ENCODE results near the gene HLA-DRB1. TPM values are rescaled to one million over a fixed set of nuclear protein-coding genes. Genes with fewer than 3 reads are reported as not detected.
A peak's percentile ranks its signal among the peaks of the same experiment; 100 is the strongest.

HLA-DRB1 gene
- total and polyA plus RNA-seq, 5 donors from 2014 or later, result 95.6 to 306 (median 238) TPM

DNA sequence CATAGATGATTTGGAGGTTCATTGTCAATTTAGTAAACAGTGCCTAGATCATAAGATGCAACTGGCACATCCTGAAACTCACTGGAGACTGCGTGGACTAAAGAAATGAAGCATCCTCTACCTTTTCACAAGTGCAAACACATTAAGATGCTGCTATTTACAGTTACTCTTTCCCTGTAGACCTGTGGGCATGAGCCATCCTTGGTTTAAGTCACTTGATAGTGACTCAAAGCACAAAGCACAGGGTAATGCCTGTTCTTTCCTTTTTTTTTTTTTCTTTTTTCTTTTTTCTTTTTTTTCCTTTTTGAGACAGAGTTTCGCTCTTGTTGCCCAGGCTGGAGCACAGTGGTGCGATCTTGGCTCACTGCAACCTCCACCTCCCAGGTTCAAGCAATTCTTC, 37.6 kb upstream of the HLA-DRB1 start:
- Histone ChIP-seq H3K4me1 (ENCODE audit: control insufficient read depth, insufficient read depth, low read length, poor library complexity, severe bottlenecking) (peaks cover 25% of the 10 kb centered on the region), H3K36me3 (ENCODE audit: control insufficient read depth, insufficient read depth, low read length) (no peaks in the 10 kb centered on the region), H3K4me3 (ENCODE audit: low read depth, low read length) (peak overlapping the region; percentile 7), H3K27me3 (ENCODE audit: control insufficient read depth, insufficient read depth, low read length) (no peaks in the 10 kb centered on the region), H3K27ac (ENCODE audit: insufficient read depth, low read length, poor library complexity, severe bottlenecking) (peak overlapping the region; percentile 33), H3K9me3 (ENCODE audit: control insufficient read depth in 2 of 2, low read length in 2 of 2) (no peaks in the 10 kb centered on the region)
- DNase-seq (no peak), ATAC-seq (ENCODE audit: low read depth in 2 of 2) (no peak)
- Mint-ChIP-seq H3K27me3 (peaks cover 4% of the 10 kb centered on the region), H3K4me1 (peaks cover 18 to 54% (median 39%) of the 10 kb centered on the region in 4 donors), H3K27ac (peak overlapping the region in 1 of 3 donors; percentile 90), H3K36me3 (no peaks in the 10 kb centered on the region), H3K9me3 (peaks cover 0 to 3% (median 0%) of the 10 kb centered on the region in 7 donors), H3K4me3 (no peak overlapping the region)

DNA sequence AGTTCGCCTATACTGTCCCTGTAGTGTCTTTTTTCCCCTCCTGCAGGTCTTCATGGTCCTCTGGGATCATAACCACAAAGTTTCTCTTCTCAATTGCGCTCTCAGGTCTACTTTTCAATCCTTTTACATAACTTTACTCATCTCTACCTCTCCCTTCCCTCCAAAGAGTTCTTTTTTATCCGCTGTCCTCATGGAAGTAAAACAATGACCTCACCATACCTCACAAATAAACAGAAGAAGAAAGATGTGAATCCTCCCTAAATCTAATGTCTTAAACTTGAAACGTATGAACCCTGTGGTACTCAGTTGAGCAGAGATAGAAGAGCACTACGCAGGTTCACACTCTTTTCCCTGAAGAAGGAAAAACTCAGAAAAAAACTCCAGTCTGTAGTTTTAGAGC, 35.5 kb upstream of the HLA-DRB1 start:
- Histone ChIP-seq H3K4me3 (ENCODE audit: low read depth, low read length) (no peak overlapping the region), H3K9me3 (ENCODE audit: control insufficient read depth in 2 of 2, low read length in 2 of 2) (no peaks in the 10 kb centered on the region), H3K27ac (ENCODE audit: insufficient read depth, low read length, poor library complexity, severe bottlenecking) (peak overlapping the region; percentile 98), H3K36me3 (ENCODE audit: control insufficient read depth, insufficient read depth, low read length) (no peaks in the 10 kb centered on the region), H3K27me3 (ENCODE audit: control insufficient read depth, insufficient read depth, low read length) (no peaks in the 10 kb centered on the region), H3K4me1 (ENCODE audit: control insufficient read depth, insufficient read depth, low read length, poor library complexity, severe bottlenecking) (peaks cover 38% of the 10 kb centered on the region)
- ATAC-seq (ENCODE audit: low read depth in 2 of 2), result no peak
- peaks cover 18 to 67% (median 50%) of the 10 kb centered on the region in 4 donors for H3K4me1 Mint-ChIP-seq
- no peaks in the 10 kb centered on the region for H3K9me3 Mint-ChIP-seq
- peak overlapping the region; percentile 76 to 98 (median 94) for H3K27ac Mint-ChIP-seq
- DNase-seq, result no peak
- peaks cover 4% of the 10 kb centered on the region for H3K27me3 Mint-ChIP-seq
- peak overlapping the region in 1 of 4 donors; percentile 39 for H3K4me3 Mint-ChIP-seq
- no peaks in the 10 kb centered on the region for H3K36me3 Mint-ChIP-seq

DNA sequence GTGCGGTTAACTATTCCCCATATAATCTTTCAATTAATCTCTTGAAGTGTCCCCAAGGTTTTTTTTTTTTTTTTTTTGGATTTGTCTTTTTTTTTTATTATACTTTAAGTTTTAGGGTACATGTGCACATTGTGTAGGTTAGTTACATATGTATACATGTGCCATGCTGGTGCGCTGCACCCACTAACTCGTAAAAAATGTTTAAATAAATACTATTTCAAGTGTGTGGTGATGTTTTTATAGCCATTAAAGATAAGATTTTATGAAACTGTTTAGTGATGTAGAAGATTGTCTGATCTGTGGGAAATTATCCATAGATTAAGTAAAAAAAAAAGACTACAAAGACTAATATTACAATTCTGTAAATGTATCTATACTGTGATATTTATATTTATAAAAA, 34.9 kb upstream of the HLA-DRB1 start:
- peak overlapping the region; percentile 98 for H3K27ac ChIP-seq (ENCODE audit: insufficient read depth, low read length, poor library complexity, severe bottlenecking)
- no peaks in the 10 kb centered on the region for H3K9me3 ChIP-seq (ENCODE audit: control insufficient read depth in 2 of 2, low read length in 2 of 2)
- H3K4me3 Mint-ChIP-seq, result peak overlapping the region in 1 of 4 donors; percentile 39
- DNase-seq (no peak), ATAC-seq (ENCODE audit: low read depth in 2 of 2) (no peak)
- H3K4me3 ChIP-seq (ENCODE audit: low read depth, low read length), result peak overlapping the region; percentile 57
- peak overlapping the region in 2 of 3 donors; percentile 98 to 99 for H3K27ac Mint-ChIP-seq
- H3K4me1 Mint-ChIP-seq, result peaks cover 18 to 67% (median 51%) of the 10 kb centered on the region in 4 donors
- H3K27me3 Mint-ChIP-seq, result peaks cover 4% of the 10 kb centered on the region
- H3K9me3 Mint-ChIP-seq, result no peaks in the 10 kb centered on the region
- no peaks in the 10 kb centered on the region for H3K36me3 ChIP-seq (ENCODE audit: control insufficient read depth, insufficient read depth, low read length)
- H3K27me3 ChIP-seq (ENCODE audit: control insufficient read depth, insufficient read depth, low read length), result no peaks in the 10 kb centered on the region
- H3K4me1 ChIP-seq (ENCODE audit: control insufficient read depth, insufficient read depth, low read length, poor library complexity, severe bottlenecking), result peaks cover 38% of the 10 kb centered on the region
- no peaks in the 10 kb centered on the region for H3K36me3 Mint-ChIP-seq

GRCh38 chr6:32623693-32624092, 34.0 kb upstream of the HLA-DRB1 start:
- ATAC-seq (ENCODE audit: low read depth in 2 of 2) (no peak), DNase-seq (peak in 1 of 3 donors; percentile 50)
- H3K4me1 Mint-ChIP-seq, result peaks cover 18 to 67% (median 52%) of the 10 kb centered on the region in 4 donors
- no peaks in the 10 kb centered on the region for H3K9me3 Mint-ChIP-seq
- no peaks in the 10 kb centered on the region for H3K27me3 ChIP-seq (ENCODE audit: control insufficient read depth, insufficient read depth, low read length)
- peak overlapping the region; percentile 43 to 99 (median 98) for H3K27ac Mint-ChIP-seq
- H3K4me3 ChIP-seq (ENCODE audit: low read depth, low read length), result peak overlapping the region; percentile 57
- H3K36me3 ChIP-seq (ENCODE audit: control insufficient read depth, insufficient read depth, low read length), result no peaks in the 10 kb centered on the region
- H3K4me1 ChIP-seq (ENCODE audit: control insufficient read depth, insufficient read depth, low read length, poor library complexity, severe bottlenecking), result peaks cover 38% of the 10 kb centered on the region
- H3K27ac ChIP-seq (ENCODE audit: insufficient read depth, low read length, poor library complexity, severe bottlenecking), result peak overlapping the region; percentile 98
- peak overlapping the region in 3 of 4 donors; percentile 24 to 53 (median 31) for H3K4me3 Mint-ChIP-seq
- H3K9me3 ChIP-seq (ENCODE audit: control insufficient read depth in 2 of 2, low read length in 2 of 2), result no peaks in the 10 kb centered on the region
- no peaks in the 10 kb centered on the region for H3K36me3 Mint-ChIP-seq
- H3K27me3 Mint-ChIP-seq, result peaks cover 4% of the 10 kb centered on the region

GRCh38 chr6:32622545-32623401, 33.1 kb upstream of the HLA-DRB1 start:
- Mint-ChIP-seq H3K4me3 (peak overlapping the region; percentile 51 to 77 (median 56)), H3K27me3 (peaks cover 4% of the 10 kb centered on the region), H3K4me1 (peaks cover 10 to 60% (median 46%) of the 10 kb centered on the region in 4 donors), H3K36me3 (no peaks in the 10 kb centered on the region), H3K27ac (peak overlapping the region; percentile 95 to 99 (median 98)), H3K9me3 (peaks cover 0 to 5% (median 0%) of the 10 kb centered on the region in 7 donors)
- peak overlapping the region; percentile 57 for H3K4me3 ChIP-seq (ENCODE audit: low read depth, low read length)
- peak; percentile 50 to 95 (median 91) for DNase-seq
- H3K27ac ChIP-seq (ENCODE audit: insufficient read depth, low read length, poor library complexity, severe bottlenecking), result peak overlapping the region; percentile 98
- no peaks in the 10 kb centered on the region for H3K36me3 ChIP-seq (ENCODE audit: control insufficient read depth, insufficient read depth, low read length)
- H3K9me3 ChIP-seq (ENCODE audit: control insufficient read depth in 2 of 2, low read length in 2 of 2), result no peaks in the 10 kb centered on the region
- no peaks in the 10 kb centered on the region for H3K27me3 ChIP-seq (ENCODE audit: control insufficient read depth, insufficient read depth, low read length)
- ATAC-seq (ENCODE audit: low read depth in 2 of 2), result peak; percentile 88 to 91
- H3K4me1 ChIP-seq (ENCODE audit: control insufficient read depth, insufficient read depth, low read length, poor library complexity, severe bottlenecking), result peaks cover 35% of the 10 kb centered on the region

DNA sequence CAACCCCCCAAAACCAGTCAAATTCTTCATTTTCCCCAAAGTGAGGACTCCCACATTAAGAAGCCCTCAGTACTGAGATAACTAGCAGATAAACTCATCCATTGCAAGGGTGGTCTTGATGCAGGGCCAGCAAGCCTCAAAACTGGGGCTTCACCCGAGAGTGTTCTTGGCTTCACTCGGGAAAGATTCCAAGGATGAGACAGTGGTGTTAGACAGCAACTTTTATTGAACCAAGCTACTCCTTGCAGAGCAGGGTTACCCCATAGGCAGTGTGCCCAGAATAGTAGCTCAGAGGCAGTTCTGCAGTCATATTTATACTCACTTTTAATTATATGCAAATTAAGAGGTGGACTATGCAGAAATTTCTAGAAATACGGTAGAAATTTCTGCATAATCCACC, 31.7 kb upstream of the HLA-DRB1 start:
- peaks cover 14 to 50% (median 39%) of the 10 kb centered on the region in 4 donors for H3K4me1 Mint-ChIP-seq
- Histone ChIP-seq H3K4me3 (ENCODE audit: low read depth, low read length) (no peak overlapping the region), H3K36me3 (ENCODE audit: control insufficient read depth, insufficient read depth, low read length) (no peaks in the 10 kb centered on the region), H3K27me3 (ENCODE audit: control insufficient read depth, insufficient read depth, low read length) (no peaks in the 10 kb centered on the region), H3K4me1 (ENCODE audit: control insufficient read depth, insufficient read depth, low read length, poor library complexity, severe bottlenecking) (peaks cover 31% of the 10 kb centered on the region), H3K9me3 (ENCODE audit: control insufficient read depth in 2 of 2, low read length in 2 of 2) (no peaks in the 10 kb centered on the region), H3K27ac (ENCODE audit: insufficient read depth, low read length, poor library complexity, severe bottlenecking) (peak overlapping the region; percentile 98)
- peak overlapping the region in 1 of 3 donors; percentile 98 for H3K27ac Mint-ChIP-seq
- no peaks in the 10 kb centered on the region for H3K27me3 Mint-ChIP-seq
- H3K36me3 Mint-ChIP-seq, result no peaks in the 10 kb centered on the region
- peak overlapping the region in 1 of 4 donors; percentile 51 for H3K4me3 Mint-ChIP-seq
- peaks cover 0 to 6% (median 0%) of the 10 kb centered on the region in 7 donors for H3K9me3 Mint-ChIP-seq
- ATAC-seq (ENCODE audit: low read depth in 2 of 2), result no peak
- no peak for DNase-seq

DNA sequence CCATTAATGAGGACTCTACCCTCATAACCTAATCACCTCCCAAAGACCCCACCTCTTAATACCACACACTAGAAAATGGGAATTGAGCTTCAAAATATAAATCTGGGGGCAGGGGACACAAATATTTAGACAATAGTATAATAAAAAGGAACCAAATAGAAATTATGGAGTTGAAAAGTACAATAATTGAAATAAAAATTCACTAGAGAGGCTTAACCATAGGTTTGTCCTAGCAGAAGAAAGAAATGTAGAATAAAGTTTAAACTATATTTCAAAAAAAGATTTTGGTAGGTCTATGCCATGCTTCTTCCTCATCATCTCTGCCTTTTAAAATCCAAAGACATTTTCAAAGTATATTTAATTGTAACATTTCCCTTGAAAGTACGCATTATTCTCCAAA, 28.1 kb upstream of the HLA-DRB1 start:
- Histone ChIP-seq H3K9me3 (ENCODE audit: control insufficient read depth in 2 of 2, low read length in 2 of 2) (no peaks in the 10 kb centered on the region), H3K4me1 (ENCODE audit: control insufficient read depth, insufficient read depth, low read length, poor library complexity, severe bottlenecking) (peaks cover 18% of the 10 kb centered on the region), H3K27ac (ENCODE audit: insufficient read depth, low read length, poor library complexity, severe bottlenecking) (no peak overlapping the region), H3K36me3 (ENCODE audit: control insufficient read depth, insufficient read depth, low read length) (no peaks in the 10 kb centered on the region), H3K27me3 (ENCODE audit: control insufficient read depth, insufficient read depth, low read length) (no peaks in the 10 kb centered on the region), H3K4me3 (ENCODE audit: low read depth, low read length) (no peak overlapping the region)
- H3K9me3 Mint-ChIP-seq, result peaks cover 0 to 9% (median 2%) of the 10 kb centered on the region in 7 donors
- H3K4me1 Mint-ChIP-seq, result peaks cover 7 to 27% (median 23%) of the 10 kb centered on the region in 4 donors
- no peak overlapping the region for H3K4me3 Mint-ChIP-seq
- no peaks in the 10 kb centered on the region for H3K36me3 Mint-ChIP-seq
- ATAC-seq (ENCODE audit: low read depth in 2 of 2) (no peak), DNase-seq (no peak)
- H3K27ac Mint-ChIP-seq, result no peak overlapping the region
- H3K27me3 Mint-ChIP-seq, result no peaks in the 10 kb centered on the region
